Measurements from ENCODE around the gene ANO2.

GRCh38 chr12:5768581-5769196, 176.4 kb downstream of the ANO2 start:
- TF ChIP-seq NFIC (IDR thresholded peaks at IDR 0.05) (no peak), YY1 (IDR thresholded peaks at IDR 0.05; ENCODE audit: low read depth) (no peak), TAF1 (IDR thresholded peaks at IDR 0.05; ENCODE audit: low read depth) (no peak), REST (IDR thresholded peaks at IDR 0.05; ENCODE audit: low read depth) (no peak), CEBPB (IDR thresholded peaks at IDR 0.05) (no peak)
